ENCODE data around the gene TGOLN2. TPM values are rescaled to one million over a fixed set of nuclear protein-coding genes. Genes with fewer than 3 reads are reported as not detected.

TGOLN2 gene
- polyA plus RNA-seq, 6 donors from 2014 or later: 45.5 to 94.8 (median 77.3) TPM

Other genes with a start within 250 kb of the TGOLN2 start
- under 1 TPM in 1 of 6 donors, not detected in 5; 0.35 TPM for gene TCF7L1, start 194.6 kb downstream of the TGOLN2 start, polyA plus RNA-seq (ENCODE audit: low read depth in 6 of 6)
- gene RETSAT, start 26.5 kb upstream of the TGOLN2 start, polyA plus RNA-seq (ENCODE audit: low read depth in 6 of 6): 1 to 10 TPM; 4.4 to 8.7 (median 6.8) TPM
- gene ELMOD3, start 26.8 kb upstream of the TGOLN2 start, polyA plus RNA-seq (ENCODE audit: low read depth in 6 of 6): 10 to 100 TPM in 5 of 6 donors, 1 to 10 TPM in 1; 9.8 to 23.1 (median 13.8) TPM
- 100 to 1,000 TPM; 114 to 414 (median 282) TPM for gene CAPG, start 82.4 kb upstream of the TGOLN2 start, polyA plus RNA-seq (ENCODE audit: low read depth in 6 of 6)
- not detected for gene SH2D6, start 90.7 kb upstream of the TGOLN2 start, polyA plus RNA-seq (ENCODE audit: low read depth in 6 of 6)
- 10 to 100 TPM; 78.7 to 99.4 (median 93.4) TPM for gene MAT2A, start 211.2 kb upstream of the TGOLN2 start, polyA plus RNA-seq (ENCODE audit: low read depth in 6 of 6)
- 10 to 100 TPM; 12.1 to 22.2 (median 16.2) TPM for gene GGCX, start 233.5 kb upstream of the TGOLN2 start, polyA plus RNA-seq (ENCODE audit: low read depth in 6 of 6)
- gene VAMP8, start 249.6 kb upstream of the TGOLN2 start, polyA plus RNA-seq (ENCODE audit: low read depth in 6 of 6): 100 to 1,000 TPM; 262 to 339 (median 305) TPM